GM19193 (cell line): ENCODE measurements around the gene LPCAT3.

Source experiments
- POLR2A ChIP-seq: IDR thresholded peaks from 4 replicates; pipeline ENCODE4 v1.6.1; 2011; ENCODE audit not compliant: insufficient read depth, insufficient read length; ENCODE audit errors: extremely low read depth

The LPCAT3 gene

GRCh38 chr12:6977653-6978052 is 40.6 kb downstream of the LPCAT3 start:
- TF ChIP-seq POLR2A = no peak

GRCh38 chr12:6975297-6976032 is 42.8 kb downstream of the LPCAT3 start:
- TF ChIP-seq POLR2A = no peak

- no peak for TF ChIP-seq POLR2A
Measured at GRCh38 chr12:6974180-6974579, 44.1 kb downstream of the LPCAT3 start.

GRCh38 chr12:6970096-6970527 is 48.2 kb downstream of the LPCAT3 start:
- no peak for TF ChIP-seq POLR2A

- TF ChIP-seq POLR2A = no peak
Measured at GRCh38 chr12:6968426-6968825, 49.9 kb downstream of the LPCAT3 start.

GRCh38 chr12:6967651-6968100 is 50.6 kb downstream of the LPCAT3 start:
- TF ChIP-seq POLR2A = no peak

- no peak for TF ChIP-seq POLR2A
Measured at GRCh38 chr12:6966351-6966750, 51.9 kb downstream of the LPCAT3 start.

- TF ChIP-seq POLR2A = no peak
Measured at GRCh38 chr12:6965714-6966113, 52.6 kb downstream of the LPCAT3 start.

- TF ChIP-seq POLR2A = peak; percentile 36
Measured at GRCh38 chr12:6965026-6965661, 53.1 kb downstream of the LPCAT3 start.

- no peak for TF ChIP-seq POLR2A
Measured at GRCh38 chr12:6964605-6965025, 53.7 kb downstream of the LPCAT3 start.

- no peak for TF ChIP-seq POLR2A
Measured at GRCh38 chr12:6963791-6964413, 54.4 kb downstream of the LPCAT3 start.

GRCh38 chr12:6963016-6963731 is 55.1 kb downstream of the LPCAT3 start:
- no peak for TF ChIP-seq POLR2A

GRCh38 chr12:6962285-6963015 is 55.8 kb downstream of the LPCAT3 start:
- peak; percentile 54 for TF ChIP-seq POLR2A

- TF ChIP-seq POLR2A = peak; percentile 52
Measured at GRCh38 chr12:6961695-6962284, 56.5 kb downstream of the LPCAT3 start.

GRCh38 chr12:6961278-6961694 is 57.0 kb downstream of the LPCAT3 start:
- TF ChIP-seq POLR2A = peak; percentile 34
